Liver (tissue), 9 donors: ENCODE data around the gene OR51S1. TPM values are rescaled to one million over a fixed set of nuclear protein-coding genes. Genes with fewer than 3 reads are reported as not detected.
"Not testable (repeated sequence)": the region's sequence is repeated elsewhere in the genome, so short reads cannot be mapped to it uniquely, and the experiment has no call there.

Experiments
- DNase-seq: peaks from one replicate; pipeline ENCODE4 v3.0.0-alpha.2; 2017; ENCODE audit warnings: low spot score
- H3K27ac ChIP-seq, 2 donors: one replicate each; pipeline ENCODE4 v1.7.0; 2013; ENCODE audit warnings: inconsistent platforms in 2 of 2, low read length in 2 of 2, control low read depth in 1 of 2, low read depth in 1 of 2, mild to moderate bottlenecking in 1 of 2
- H3K27me3 ChIP-seq, 4 donors: one replicate each; pipeline versions ENCODE4 v1.6.1 to v1.7.0; 2013; ENCODE audit warnings: low read length in 3 of 4, inconsistent platforms in 1 of 4, mild to moderate bottlenecking in 1 of 4, moderate library complexity in 1 of 4; ENCODE audit not compliant: control insufficient read depth in 4 of 4, insufficient read depth in 4 of 4
- H3K36me3 ChIP-seq, 4 donors: one replicate each; pipeline versions ENCODE4 v1.6.1 to v1.7.0; 2013; ENCODE audit warnings: low read length in 3 of 4, mild to moderate bottlenecking in 3 of 4, low read depth in 1 of 4, moderate library complexity in 1 of 4; ENCODE audit not compliant: control insufficient read depth in 4 of 4, insufficient read depth in 3 of 4
- H3K4me1 ChIP-seq, 4 donors: one replicate each; pipeline versions ENCODE4 v1.6.1 to v1.7.0; 2013; ENCODE audit warnings: low read length in 3 of 4, mild to moderate bottlenecking in 3 of 4, moderate library complexity in 1 of 4; ENCODE audit not compliant: control insufficient read depth in 4 of 4, insufficient read depth in 4 of 4
- H3K4me3 ChIP-seq, 3 donors: one replicate each; pipeline versions ENCODE4 v1.6.1 to v1.7.0; 2013; ENCODE audit warnings: low read length in 3 of 3, control low read depth in 1 of 3, low read depth in 1 of 3, mild to moderate bottlenecking in 1 of 3
- H3K9ac ChIP-seq, 2 donors: one replicate each; pipeline ENCODE4 v1.7.0; 2013; ENCODE audit warnings: low read length in 2 of 2, mild to moderate bottlenecking in 2 of 2, moderate library complexity in 2 of 2, control low read depth in 1 of 2, low read depth in 1 of 2
- H3K9me3 ChIP-seq, 4 donors: one replicate each; pipeline versions ENCODE4 v1.6.1 to v1.7.0; 2013; ENCODE audit warnings: low read length in 3 of 4; ENCODE audit not compliant: control insufficient read depth in 4 of 4
- ATF3 ChIP-seq: IDR thresholded peaks from 2 replicates; pipeline ENCODE4 v1.6.1; 2016; ENCODE audit warnings: antibody characterized with exemption
- EGR1 ChIP-seq, 2 donors: IDR thresholded peaks; 2 replicates each; pipeline ENCODE4 v1.6.1; 2016 to 2018; ENCODE audit warnings: antibody characterized with exemption in 2 of 2, low read depth in 2 of 2
- FOXA1 ChIP-seq: IDR thresholded peaks from 2 replicates; pipeline ENCODE4 v1.6.1; 2016; ENCODE audit warnings: antibody characterized with exemption
- FOXA2 ChIP-seq: IDR thresholded peaks from 2 replicates; pipeline ENCODE4 v1.6.1; 2016; ENCODE audit warnings: antibody characterized with exemption
- GABPA ChIP-seq, 2 donors: IDR thresholded peaks in 1 of 2; conservative IDR thresholded peaks in 1 of 2; 2 replicates each; pipeline ENCODE4 v1.6.1; 2016; ENCODE audit warnings: antibody characterized with exemption in 2 of 2, mild to moderate bottlenecking in 1 of 2, moderate library complexity in 1 of 2
- HNF4A ChIP-seq, 2 donors: conservative IDR thresholded peaks; 2 replicates each; pipeline ENCODE4 v1.6.1; 2016; ENCODE audit warnings: antibody characterized with exemption in 2 of 2, mild to moderate bottlenecking in 2 of 2
- HNF4G ChIP-seq: IDR thresholded peaks from 2 replicates; pipeline ENCODE4 v1.6.1; 2016; ENCODE audit warnings: antibody characterized with exemption
- RAD21 ChIP-seq, 2 donors: IDR thresholded peaks; 2 replicates each; pipeline ENCODE4 v1.6.1; 2016; ENCODE audit warnings: antibody characterized with exemption in 2 of 2, mild to moderate bottlenecking in 2 of 2
- REST ChIP-seq: IDR thresholded peaks from 2 replicates; pipeline ENCODE4 v1.6.1; 2016; ENCODE audit warnings: antibody characterized with exemption, mild to moderate bottlenecking
- RXRA ChIP-seq, 2 donors: IDR thresholded peaks; 2 replicates each; pipeline ENCODE4 v1.6.1; 2017 to 2018; ENCODE audit warnings: antibody characterized with exemption in 2 of 2, mild to moderate bottlenecking in 1 of 2
- SP1 ChIP-seq: IDR thresholded peaks from 2 replicates; pipeline ENCODE4 v1.6.1; 2018; ENCODE audit warnings: antibody characterized with exemption, mild to moderate bottlenecking
- TAF1 ChIP-seq: conservative IDR thresholded peaks from 2 replicates; pipeline ENCODE4 v1.6.1; 2016; ENCODE audit warnings: antibody characterized with exemption, mild to moderate bottlenecking
- ZBTB33 ChIP-seq: IDR thresholded peaks from 2 replicates; pipeline ENCODE4 v1.6.1; 2016; ENCODE audit warnings: antibody characterized with exemption
- WGBS: extraction: QIAGEN DNeasy Blood & Tissue Kit; methylation state at CpG from one replicate; pipeline ENCODE4 v1.1.7; 2013; 5-methylcytosine and 5-hydroxymethylcytosine counted together
- polyA plus RNA-seq, 2 donors: library from polyadenylated mRNA; stranded (reverse) in 1 of 2; unstranded in 1 of 2; fragments of 200-250 nt in 1 of 2; fragments of >200 nt in 1 of 2; fragmentation: Nextera tagmentation in 1 of 2; extraction: Ambion mirVana in 1 of 2; gene quantifications; one replicate each; pipeline versions ENCODE4 v1.2.1 to v1.2.3, GENCODE V29; 2013 to 2015
- total RNA-seq, 2 donors: library from RNA; depleted of rRNA; stranded (reverse); fragments of >200 nt; gene quantifications; one replicate each; pipeline ENCODE4 v1.2.3, GENCODE V29; 2014
- TF ChIP-seq, protein P1 (sequence below): fragments of 150-350 bp; IDR thresholded peaks from 2 replicates; pipeline ENCODE4 v1.5.1; 2017; ENCODE audit warnings: improper control_type of control experiment, low read depth, low read length; ENCODE audit not compliant: missing input control
- TF ChIP-seq, protein P2 (sequence below): IDR thresholded peaks from 2 replicates; pipeline ENCODE4 v1.6.1; 2016; ENCODE audit warnings: antibody characterized with exemption
- donor health status: healthy.
- donor health status: healthy.
- donor health status: healthy.
- donor health status: healthy.
- donor health status: healthy.

OR51S1 gene
- total and polyA plus RNA-seq, 4 donors, result not detected

- Histone ChIP-seq H3K27me3 (no peaks in the 10 kb centered on the region), H3K4me1 (no peaks in the 10 kb centered on the region), H3K36me3 (no peaks in the 10 kb centered on the region), H3K27ac (no peak overlapping the region), H3K4me3 (no peak overlapping the region), H3K9ac (no peak overlapping the region), H3K9me3 (no peaks in the 10 kb centered on the region)
- no peak for DNase-seq
- TF ChIP-seq RXRA (IDR thresholded peaks at IDR 0.05) (no peak), FOXA1 (no peak), EGR1 (IDR thresholded peaks at IDR 0.05; ENCODE audit: low read depth in 2 of 2) (no peak), HNF4G (no peak), ATF3 (no peak), HNF4A (conservative IDR thresholded peaks at IDR 0.05) (no peak), TAF1 (no peak), FOXA2 (no peak)
- TF ChIP-seq, protein P1, sequence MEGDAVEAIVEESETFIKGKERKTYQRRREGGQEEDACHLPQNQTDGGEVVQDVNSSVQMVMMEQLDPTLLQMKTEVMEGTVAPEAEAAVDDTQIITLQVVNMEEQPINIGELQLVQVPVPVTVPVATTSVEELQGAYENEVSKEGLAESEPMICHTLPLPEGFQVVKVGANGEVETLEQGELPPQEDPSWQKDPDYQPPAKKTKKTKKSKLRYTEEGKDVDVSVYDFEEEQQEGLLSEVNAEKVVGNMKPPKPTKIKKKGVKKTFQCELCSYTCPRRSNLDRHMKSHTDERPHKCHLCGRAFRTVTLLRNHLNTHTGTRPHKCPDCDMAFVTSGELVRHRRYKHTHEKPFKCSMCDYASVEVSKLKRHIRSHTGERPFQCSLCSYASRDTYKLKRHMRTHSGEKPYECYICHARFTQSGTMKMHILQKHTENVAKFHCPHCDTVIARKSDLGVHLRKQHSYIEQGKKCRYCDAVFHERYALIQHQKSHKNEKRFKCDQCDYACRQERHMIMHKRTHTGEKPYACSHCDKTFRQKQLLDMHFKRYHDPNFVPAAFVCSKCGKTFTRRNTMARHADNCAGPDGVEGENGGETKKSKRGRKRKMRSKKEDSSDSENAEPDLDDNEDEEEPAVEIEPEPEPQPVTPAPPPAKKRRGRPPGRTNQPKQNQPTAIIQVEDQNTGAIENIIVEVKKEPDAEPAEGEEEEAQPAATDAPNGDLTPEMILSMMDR, result no peak
- TF ChIP-seq, protein P2, sequence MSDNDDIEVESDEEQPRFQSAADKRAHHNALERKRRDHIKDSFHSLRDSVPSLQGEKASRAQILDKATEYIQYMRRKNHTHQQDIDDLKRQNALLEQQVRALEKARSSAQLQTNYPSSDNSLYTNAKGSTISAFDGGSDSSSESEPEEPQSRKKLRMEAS, result no peak
- 88% methylated on average over 1 of the region's 1 CpG for WGBS
Observed at GRCh38 chr11:4808476-4808875, 40.5 kb downstream of the OR51S1 start.

- H3K4me3 ChIP-seq, result no peak within 1 kb of the TSS
- H3K36me3 ChIP-seq, result no peaks in the 10 kb centered on the region
- DNase-seq, result no peak
- no peak within 1 kb of the TSS for H3K27ac ChIP-seq
- WGBS, result 87% methylated on average over 3 of the region's 3 CpGs
- H3K9me3 ChIP-seq, result no peaks in the 10 kb centered on the region
- no peaks in the 10 kb centered on the region for H3K4me1 ChIP-seq
- no peaks in the 10 kb centered on the region for H3K27me3 ChIP-seq
- TF ChIP-seq SP1 (no peak), ZBTB33 (no peak), FOXA1 (no peak), RAD21 (IDR thresholded peaks at IDR 0.05) (no peak), HNF4A (conservative IDR thresholded peaks at IDR 0.05) (no peak), RXRA (IDR thresholded peaks at IDR 0.05) (no peak), TAF1 (no peak), HNF4G (no peak), GABPA (IDR thresholded peaks at IDR 0.05 in 1 of 2, conservative IDR thresholded peaks at IDR 0.05 in 1 of 2) (no peak), REST (no peak)
- TF ChIP-seq, protein P1, result no peak
- no peak within 1 kb of the TSS for H3K9ac ChIP-seq
Observed at GRCh38 chr11:4804280-4804679, 44.7 kb downstream of the OR51S1 start, which contains the start of gene OR52R1. Gene OR52R1 (minus strand): TSS chr11:4804380. CDS start chr11:4804380, 0 bp downstream.

DNA sequence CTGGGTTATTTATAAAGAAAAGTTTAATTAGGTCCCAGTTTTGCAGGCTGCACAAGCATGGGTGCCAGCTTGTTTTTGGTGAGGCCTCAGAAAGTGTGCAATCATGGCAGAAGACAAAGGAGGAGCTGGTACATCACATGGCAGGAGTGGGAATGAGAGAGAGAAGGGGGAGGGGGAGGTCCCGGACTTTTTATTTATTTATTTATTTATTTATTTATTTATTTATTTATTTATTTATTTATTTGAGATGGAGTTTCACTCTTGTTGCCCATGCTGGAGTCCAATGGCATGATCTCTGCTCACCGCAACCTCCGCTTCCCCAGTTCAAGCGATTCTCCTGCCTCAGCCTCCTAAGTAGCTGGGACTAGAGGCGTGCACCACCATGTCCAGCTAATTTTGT, 47.7 kb downstream of the OR51S1 start:
- H3K4me1 ChIP-seq, H3K4me3 ChIP-seq, H3K27ac ChIP-seq, H3K9ac ChIP-seq, H3K27me3 ChIP-seq, H3K36me3 ChIP-seq, DNase-seq, H3K9me3 ChIP-seq: not testable (repeated sequence)
- WGBS, result 76% methylated on average over 5 of the region's 5 CpGs
